ENCODE measurements around the gene CLIC5.

CLIC5 gene

GRCh38 chr6:46015119-46015968, at the start of gene CLIC5:
Gene CLIC5 (minus strand): TSS chr6:46015860. CDS start chr6:46015542, 318 bp downstream.
- peak; percentile 12 for DNase-seq

GRCh38 chr6:46062991-46063390, 47.3 kb upstream of the CLIC5 start:
- DNase-seq, result no peak

GRCh38 chr6:46062312-46062711, 46.7 kb upstream of the CLIC5 start:
- DNase-seq, result no peak

GRCh38 chr6:46061497-46061896, 45.8 kb upstream of the CLIC5 start:
- no peak for DNase-seq

- no peak for DNase-seq
Measured at GRCh38 chr6:46059608-46060007, 43.9 kb upstream of the CLIC5 start.

GRCh38 chr6:46058951-46059350, 43.3 kb upstream of the CLIC5 start:
- no peak for DNase-seq

- no peak for DNase-seq
Measured at GRCh38 chr6:46057792-46058191, 42.1 kb upstream of the CLIC5 start.

GRCh38 chr6:46056906-46057529, 41.4 kb upstream of the CLIC5 start:
- DNase-seq, result no peak

- DNase-seq, result no peak
Measured at GRCh38 chr6:46054516-46054915, 38.9 kb upstream of the CLIC5 start.

GRCh38 chr6:46053039-46053933, 37.6 kb upstream of the CLIC5 start:
- no peak for DNase-seq

GRCh38 chr6:46052479-46052878, 36.8 kb upstream of the CLIC5 start:
- DNase-seq, result no peak

- no peak for DNase-seq
Measured at GRCh38 chr6:46051962-46052361, 36.3 kb upstream of the CLIC5 start.

- DNase-seq, result no peak
Measured at GRCh38 chr6:46050845-46051405, 35.3 kb upstream of the CLIC5 start.

- DNase-seq, result no peak
Measured at GRCh38 chr6:46048646-46049297, 33.1 kb upstream of the CLIC5 start.

- no peak for DNase-seq
Measured at GRCh38 chr6:46046558-46047174, 31.0 kb upstream of the CLIC5 start.

GRCh38 chr6:46044881-46045617, 29.4 kb upstream of the CLIC5 start:
- no peak for DNase-seq

GRCh38 chr6:46042355-46042999, 26.8 kb upstream of the CLIC5 start:
- peak; percentile 67 for DNase-seq

- no peak for DNase-seq
Measured at GRCh38 chr6:46040288-46040687, 24.6 kb upstream of the CLIC5 start.

- no peak for DNase-seq
Measured at GRCh38 chr6:46039646-46040045, 24.0 kb upstream of the CLIC5 start.

GRCh38 chr6:46036911-46037310, 21.3 kb upstream of the CLIC5 start:
- DNase-seq, result no peak

- DNase-seq, result no peak
Measured at GRCh38 chr6:46035242-46035641, 19.6 kb upstream of the CLIC5 start.

All from NCI-H1105 treated with DMSO at 0.1 percent for 48 hours (cell line).